Heart right ventricle (tissue), 16 donors: ENCODE data around the gene CD37. TPM values are rescaled to one million over a fixed set of nuclear protein-coding genes. Genes with fewer than 3 reads are reported as not detected.

Experiments
- ATAC-seq, 8 donors: fragments of 200-7000 bp; cut with Tn5 transposase; one replicate each; pipeline ENCODE4 v1.9.1; 2020; ENCODE audit warnings: mild to moderate bottlenecking in 8 of 8, moderate library complexity in 8 of 8, moderate number of reproducible peaks in 1 of 8
- DNase-seq, 2 donors: peaks; one replicate each; pipeline ENCODE4 v3.0.0-alpha.2; 2020
- H3K27ac ChIP-seq, 10 donors: fragments of 200-600 bp; sonication (generic) in 2 of 10; one replicate each; pipeline versions ENCODE4 v1.5.0 to v1.8.0; 2020 to 2022; ENCODE audit warnings: mild to moderate bottlenecking in 3 of 10
- H3K27me3 ChIP-seq, 7 donors: fragments of 200-600 bp; one replicate each; pipeline ENCODE4 v1.8.0; 2021 to 2022; ENCODE audit warnings: mild to moderate bottlenecking in 2 of 7
- H3K36me3 ChIP-seq, 9 donors: fragments of 200-600 bp; sonication (generic) in 1 of 9; one replicate each; pipeline versions ENCODE4 v1.5.0 to v1.8.0; 2020 to 2022; ENCODE audit warnings: mild to moderate bottlenecking in 2 of 9
- H3K4me1 ChIP-seq, 9 donors: fragments of 200-600 bp; sonication (generic) in 1 of 9; one replicate each; pipeline versions ENCODE4 v1.5.0 to v1.8.0; 2020 to 2022; ENCODE audit warnings: mild to moderate bottlenecking in 4 of 9
- H3K4me3 ChIP-seq, 10 donors: fragments of 200-600 bp; sonication (generic) in 2 of 10; one replicate each; pipeline versions ENCODE4 v1.5.0 to v1.8.0; 2020 to 2022; ENCODE audit warnings: mild to moderate bottlenecking in 7 of 10, moderate library complexity in 2 of 10
- H3K9me3 ChIP-seq, 11 donors: fragments of 200-600 bp in 10 of 11; sonication (generic) in 2 of 11; one replicate each; pipeline versions ENCODE4 v1.5.0 to v1.8.0; 2013 to 2022; ENCODE audit warnings: mild to moderate bottlenecking in 2 of 11, control low read depth in 1 of 11, moderate library complexity in 1 of 11
- CTCF ChIP-seq, 9 donors: fragments of 200-600 bp; sonication (generic) in 2 of 9; IDR thresholded peaks; one replicate each; pipeline versions ENCODE4 v1.5.0 to v1.8.0; 2021 to 2022; ENCODE audit warnings: antibody characterized with exemption in 9 of 9, mild to moderate bottlenecking in 5 of 9, moderate library complexity in 1 of 9
- WGBS, 2 donors: extraction: QIAGEN DNeasy Blood & Tissue Kit; methylation state at CpG; one replicate each; pipeline ENCODE4 v1.1.7; 2013; ENCODE audit warnings: inconsistent platforms in 1 of 2; 5-methylcytosine and 5-hydroxymethylcytosine counted together
- intact Hi-C, 10 donors: fragments of 100-400 bp; cut with DNase I; formaldehyde crosslinking; loops; one replicate each; pipeline versions ENCODE4 v1.11.1 to v1.14.2; 2022
- polyA plus RNA-seq, 2 donors: library from polyadenylated mRNA; stranded (reverse); fragments of 200-250 nt; gene quantifications; one replicate each; pipeline ENCODE4 v1.2.3, GENCODE V29; 2013
- total RNA-seq, 10 donors: library from RNA; stranded (reverse); fragmentation: NEBNext Ultra II Directional in 3 of 10; extraction: Animal tissue kit (Norgen Biotek cat#: 25700) in 3 of 10; gene quantifications; one replicate each; pipeline versions ENCODE4 v1.2.1 to v1.2.4, GENCODE V29; 2021 to 2023
- donor health status: Arrhythmogenic right ventricular cardiomyopathy.
- donor health status: ischemic (EF 13 %, LVEDD 7.1; RV severe dilation, severe dysfunction).
- donor health status: healthy with polysubstance abuse.
- donor health status: DM: no; HTN: yes; CAD: no.
- donor health status: DM: no; HTN: no; CAD: no.
- donor health status: ischemic (EF 25% LVEDD 6.9; RV normal size, moderate dysfunction).
- donor health status: ischemic (EF 25% LVEDD 5.7; RV mildly dilated, moderate dysfunction).
- donor health status: healthy.
- donor health status: DM: yes; HTN: yes; CAD: no.
- donor health status: Ischemic cardiomyopathy.
- donor health status: ischemic (EF 35%, LVEDD 5.7; RV mildly dilated, moderate dysfunction).
- donor health status: nonischemic (EF 11% LVEDD 7.7; RV severe dilation, severe dysfunction).
- donor health status: DM: yes; HTN: yes; CAD: no.
- donor health status: PGD.
- donor health status: ischemic (EF 29% LVEDD 5.4; RV normal size, mild dysfunction).
- donor health status: nonischemic (EF 23%, LVEDD 6.1; RV moderate dilation, normal function).

CD37 gene
- total and polyA plus RNA-seq, 12 donors = 2.0 to 34.2 (median 3.5) TPM

GRCh38 chr19:49349567-49349966 lies 14.4 kb downstream of the CD37 start:
- peaks cover 0 to 100% (median 66%) of the 10 kb centered on the region in 9 donors for H3K36me3 ChIP-seq
- 87 to 95% methylated on average over 2 of the region's 2 CpGs for WGBS, 2 donors
- no peak overlapping the region for H3K4me3 ChIP-seq
- H3K4me1 ChIP-seq = no peaks in the 10 kb centered on the region
- ATAC-seq = no peak
- intact Hi-C loops = no loop called here
- no peaks in the 10 kb centered on the region for H3K9me3 ChIP-seq
- H3K27me3 ChIP-seq = no peaks in the 10 kb centered on the region
- H3K27ac ChIP-seq = no peak overlapping the region
- no peak for TF ChIP-seq CTCF (IDR thresholded peaks at IDR 0.05)
- no peak for DNase-seq

GRCh38 chr19:49355909-49356353 lies 20.7 kb downstream of the CD37 start:
- ATAC-seq = peak in 7 of 8 donors; percentile 21 to 55 (median 44)
- 41 to 59% methylated on average over 12 of the region's 12 CpGs for WGBS, 2 donors
- Histone ChIP-seq H3K27ac (peak overlapping the region in 9 of 10 donors; percentile 25 to 77 (median 58)), H3K4me1 (peaks cover 0 to 33% (median 18%) of the 10 kb centered on the region in 9 donors), H3K36me3 (peaks cover 0 to 76% (median 36%) of the 10 kb centered on the region in 9 donors), H3K27me3 (no peaks in the 10 kb centered on the region), H3K9me3 (no peaks in the 10 kb centered on the region), H3K4me3 (peak overlapping the region in 1 of 10 donors; percentile 8)
- DNase-seq = peak in 1 of 2 donors; percentile 35
- intact Hi-C loops = no loop called here
- TF ChIP-seq CTCF (IDR thresholded peaks at IDR 0.05) = no peak

- ATAC-seq = no peak
- WGBS, 2 donors = 46 to 55% methylated on average over 7 of the region's 7 CpGs
- peaks cover 0 to 33% (median 18%) of the 10 kb centered on the region in 9 donors for H3K4me1 ChIP-seq
- DNase-seq = no peak
- TF ChIP-seq CTCF (IDR thresholded peaks at IDR 0.05) = no peak
- peak overlapping the region in 2 of 10 donors; percentile 5 to 8 for H3K4me3 ChIP-seq
- H3K27me3 ChIP-seq = peaks cover 0 to 3% (median 0%) of the 10 kb centered on the region in 7 donors
- H3K36me3 ChIP-seq = peaks cover 0 to 71% (median 32%) of the 10 kb centered on the region in 9 donors
- H3K27ac ChIP-seq = peak overlapping the region in 9 of 10 donors; percentile 36 to 77 (median 58)
- H3K9me3 ChIP-seq = no peaks in the 10 kb centered on the region
- intact Hi-C loops = no loop called here
Observed at GRCh38 chr19:49356382-49356781, 21.2 kb downstream of the CD37 start.

- WGBS, 2 donors = 75 to 80% methylated on average over 9 of the region's 9 CpGs
- DNase-seq (no peak), ATAC-seq (no peak)
- Histone ChIP-seq H3K36me3 (peaks cover 0 to 63% (median 30%) of the 10 kb centered on the region in 9 donors), H3K4me1 (peaks cover 0 to 33% (median 18%) of the 10 kb centered on the region in 9 donors), H3K27ac (peak overlapping the region in 4 of 10 donors; percentile 4 to 77 (median 34)), H3K27me3 (peaks cover 0 to 11% (median 0%) of the 10 kb centered on the region in 7 donors), H3K4me3 (no peak overlapping the region), H3K9me3 (no peaks in the 10 kb centered on the region)
- no peak for TF ChIP-seq CTCF (IDR thresholded peaks at IDR 0.05)
- intact Hi-C loops = no loop called here
Observed at GRCh38 chr19:49357186-49357585, 22.0 kb downstream of the CD37 start.
